HG02798 (cell line): Measurements from ENCODE around the gene PIP4K2C.
A peak's percentile ranks its signal among the peaks of the same experiment; 100 is the strongest.

ENCODE experiments used
- ATAC-seq: cut with Tn5 transposase; IDR thresholded peaks from one replicate; pipeline ENCODE4 v1.9.1; 2021; ENCODE audit warnings: mild to moderate bottlenecking; ENCODE audit not compliant: unreplicated experiment, poor library complexity

Gene PIP4K2C

DNA sequence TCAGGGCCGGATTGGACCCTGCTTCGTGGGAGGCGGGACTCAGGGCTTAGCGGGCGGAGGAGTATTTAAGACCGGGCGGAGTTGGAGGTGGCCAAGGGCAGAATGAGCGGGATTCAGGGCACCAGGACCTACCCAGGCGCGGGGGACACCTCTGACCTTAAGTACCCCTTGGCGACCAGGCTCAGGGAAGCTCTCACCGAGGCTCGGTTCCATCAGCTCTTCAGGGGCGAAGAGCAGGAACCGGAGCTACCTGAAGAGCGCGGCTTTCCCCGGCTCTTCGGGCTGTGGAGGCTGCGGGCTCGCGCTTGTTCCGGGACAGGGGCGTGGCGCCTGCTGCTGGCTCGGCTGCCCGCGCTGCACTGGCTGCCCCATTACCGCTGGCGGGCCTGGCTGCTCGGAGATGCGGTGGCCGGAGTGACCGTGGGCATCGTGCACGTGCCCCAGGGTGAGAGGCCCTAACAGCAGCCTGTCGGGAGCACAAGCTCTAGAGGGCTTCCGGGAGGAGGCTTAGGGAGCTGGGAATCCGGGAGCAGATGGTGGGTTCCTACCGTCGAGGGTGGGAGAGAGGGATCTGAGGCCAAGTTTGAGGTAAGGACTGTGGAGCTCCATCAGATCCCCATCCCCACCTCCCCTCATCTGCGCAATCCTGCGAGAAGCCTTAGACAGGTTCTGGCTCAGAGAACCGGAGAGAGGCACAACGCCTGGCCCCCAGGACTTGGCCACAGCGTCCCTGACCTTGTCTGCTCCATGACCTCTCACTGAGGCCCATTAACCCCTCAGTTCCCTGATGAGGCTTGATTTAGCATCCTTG, 28.6 kb downstream of the PIP4K2C start:
- no peak for ATAC-seq

- no peak for ATAC-seq
Measured at GRCh38 chr12:57620245-57620935, 29.4 kb downstream of the PIP4K2C start.

DNA sequence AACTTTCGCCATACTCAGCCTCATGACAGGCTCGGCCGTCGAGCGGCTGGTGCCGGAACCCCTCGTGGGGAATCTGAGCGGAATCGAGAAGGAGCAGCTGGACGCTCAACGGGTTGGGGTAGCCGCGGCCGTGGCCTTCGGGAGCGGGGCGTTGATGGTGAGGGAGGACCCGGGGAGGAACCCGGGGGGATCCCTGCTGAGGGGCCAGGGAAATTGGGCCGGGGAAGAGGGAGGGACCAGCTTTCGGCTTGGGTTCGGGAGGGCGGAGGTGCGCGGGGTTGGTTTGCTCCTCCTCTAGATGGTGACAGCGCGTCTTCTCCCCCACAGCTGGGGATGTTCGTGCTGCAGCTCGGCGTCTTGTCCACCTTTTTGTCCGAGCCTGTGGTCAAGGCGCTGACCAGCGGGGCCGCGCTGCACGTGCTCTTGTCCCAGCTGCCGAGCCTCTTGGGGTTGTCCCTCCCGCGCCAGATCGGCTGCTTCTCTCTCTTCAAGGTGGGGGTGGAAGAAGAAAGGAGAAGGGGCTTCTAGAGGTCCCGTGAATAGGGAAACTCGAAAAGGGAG, 30.0 kb downstream of the PIP4K2C start:
- no peak for ATAC-seq

DNA sequence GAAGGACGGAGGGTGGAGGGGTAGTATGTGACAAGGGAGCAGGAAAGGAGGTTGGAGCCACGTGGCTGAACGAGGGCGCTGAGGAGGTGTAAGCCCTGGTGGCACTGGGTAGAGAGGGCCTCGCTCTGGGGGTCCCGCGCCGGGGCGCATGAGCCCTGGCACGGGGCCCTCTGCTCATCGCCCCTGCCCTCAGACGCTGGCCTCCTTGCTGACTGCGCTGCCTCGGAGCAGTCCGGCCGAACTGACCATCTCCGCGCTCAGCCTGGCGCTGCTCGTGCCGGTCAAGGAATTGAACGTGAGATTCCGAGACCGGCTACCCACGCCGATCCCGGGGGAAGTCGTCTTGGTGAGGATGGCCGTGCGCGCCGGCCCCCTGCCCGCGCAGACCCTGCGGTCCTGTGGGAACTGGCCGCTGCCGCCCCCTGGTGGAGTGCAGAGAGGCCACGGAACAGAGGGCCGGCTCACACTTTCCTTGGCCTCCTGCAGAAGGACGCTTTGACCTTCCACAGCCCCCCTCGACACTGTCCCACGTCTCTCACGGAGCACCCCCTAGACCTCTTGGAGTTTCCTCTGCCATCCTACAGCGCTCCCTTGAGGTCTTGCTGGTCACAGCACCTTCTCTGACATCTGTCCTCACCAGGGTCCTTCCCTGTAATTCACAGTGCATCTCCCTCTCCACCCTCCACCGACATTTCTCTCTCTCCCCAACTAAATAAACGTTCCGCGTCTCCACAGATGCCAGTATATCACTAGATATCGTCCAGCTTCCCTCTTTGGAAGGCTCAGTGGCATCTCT, 30.7 kb downstream of the PIP4K2C start:
- peak; percentile 62 for ATAC-seq

DNA sequence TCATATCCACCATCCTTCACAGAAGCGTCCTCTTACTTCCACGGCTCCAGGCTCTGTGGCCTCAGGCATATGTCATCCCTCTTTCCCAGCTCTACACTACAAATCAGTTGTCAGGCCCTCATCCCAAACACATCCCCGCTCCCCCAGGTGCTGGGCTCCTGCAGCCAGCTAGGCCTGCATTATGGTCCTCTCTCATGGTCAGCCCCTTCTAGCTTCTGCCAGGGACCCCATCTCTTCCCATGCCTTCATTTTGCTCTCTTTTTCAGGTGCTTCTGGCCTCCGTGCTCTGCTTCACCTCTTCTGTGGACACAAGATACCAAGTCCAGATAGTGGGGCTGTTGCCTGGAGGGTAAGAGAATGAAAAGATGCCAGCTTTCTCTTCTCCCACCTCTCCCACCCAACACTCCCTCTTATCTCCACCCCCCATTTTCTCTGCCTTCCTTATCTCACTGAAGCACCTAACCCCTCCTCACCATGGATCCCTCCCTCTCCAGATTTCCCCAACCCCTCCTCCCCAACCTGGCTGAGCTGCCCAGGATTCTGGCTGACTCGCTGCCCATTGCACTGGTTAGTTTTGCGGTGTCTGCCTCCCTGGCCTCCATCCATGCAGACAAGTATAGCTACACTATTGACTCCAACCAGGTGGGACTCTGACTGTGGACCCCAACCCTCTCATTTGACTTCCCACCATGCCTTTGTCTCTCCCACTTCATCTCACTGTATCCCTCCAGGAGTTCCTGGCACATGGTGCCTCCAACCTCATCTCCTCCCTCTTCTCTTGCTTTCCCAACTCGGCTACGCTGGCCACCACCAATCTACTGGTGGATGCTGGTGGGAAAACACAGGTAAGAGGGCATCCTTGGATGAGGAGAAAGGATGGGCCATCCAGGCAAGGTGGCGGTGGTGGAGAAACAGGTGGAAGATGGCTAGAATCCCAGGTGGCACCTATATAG, 31.6 kb downstream of the PIP4K2C start:
- ATAC-seq, result no peak

DNA sequence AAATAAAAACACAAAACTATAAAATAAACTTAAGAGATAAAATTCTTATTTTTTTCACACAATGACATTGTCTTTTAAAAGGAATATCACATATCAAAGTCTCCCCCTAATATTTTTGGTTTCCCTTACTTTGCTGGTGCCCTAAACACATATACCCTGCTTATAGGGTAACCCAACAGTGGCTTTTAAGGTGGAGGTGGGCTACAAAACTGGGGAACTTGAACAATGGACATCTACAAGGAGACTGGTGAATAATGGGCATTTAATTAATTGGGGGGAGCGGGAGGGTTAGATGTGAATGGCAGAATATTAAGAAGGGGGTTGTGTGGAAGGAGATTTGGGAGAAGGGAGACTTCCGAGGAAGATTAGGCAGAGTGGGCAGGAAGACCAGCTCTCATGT, 32.4 kb downstream of the PIP4K2C start:
- ATAC-seq, result no peak

DNA sequence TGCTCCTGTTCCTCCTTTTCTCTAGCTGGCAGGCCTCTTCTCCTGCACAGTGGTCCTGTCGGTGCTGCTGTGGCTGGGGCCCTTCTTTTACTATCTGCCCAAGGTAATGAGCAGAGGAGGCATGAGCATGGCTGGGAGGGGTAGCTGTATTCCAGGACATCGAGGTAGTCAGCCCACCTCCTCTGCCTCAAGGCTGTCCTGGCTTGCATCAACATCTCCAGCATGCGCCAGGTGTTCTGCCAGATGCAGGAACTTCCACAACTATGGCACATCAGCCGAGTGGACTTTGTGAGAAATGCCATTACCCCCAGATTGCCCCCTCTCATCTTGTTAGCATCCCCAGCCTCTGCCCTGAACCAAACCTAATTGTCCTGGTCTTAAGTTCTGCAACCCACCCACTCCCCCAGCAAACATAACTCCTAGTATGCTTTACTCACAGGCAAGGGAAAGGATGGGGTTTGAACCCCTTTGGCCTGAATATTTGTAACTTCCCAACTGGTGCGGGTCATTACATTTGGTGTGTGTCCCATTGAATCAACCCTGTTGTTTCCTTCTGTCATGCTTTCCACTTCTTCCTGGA, 32.9 kb downstream of the PIP4K2C start:
- no peak for ATAC-seq

GRCh38 chr12:57624441-57625220, 33.6 kb downstream of the PIP4K2C start:
- no peak for ATAC-seq

DNA sequence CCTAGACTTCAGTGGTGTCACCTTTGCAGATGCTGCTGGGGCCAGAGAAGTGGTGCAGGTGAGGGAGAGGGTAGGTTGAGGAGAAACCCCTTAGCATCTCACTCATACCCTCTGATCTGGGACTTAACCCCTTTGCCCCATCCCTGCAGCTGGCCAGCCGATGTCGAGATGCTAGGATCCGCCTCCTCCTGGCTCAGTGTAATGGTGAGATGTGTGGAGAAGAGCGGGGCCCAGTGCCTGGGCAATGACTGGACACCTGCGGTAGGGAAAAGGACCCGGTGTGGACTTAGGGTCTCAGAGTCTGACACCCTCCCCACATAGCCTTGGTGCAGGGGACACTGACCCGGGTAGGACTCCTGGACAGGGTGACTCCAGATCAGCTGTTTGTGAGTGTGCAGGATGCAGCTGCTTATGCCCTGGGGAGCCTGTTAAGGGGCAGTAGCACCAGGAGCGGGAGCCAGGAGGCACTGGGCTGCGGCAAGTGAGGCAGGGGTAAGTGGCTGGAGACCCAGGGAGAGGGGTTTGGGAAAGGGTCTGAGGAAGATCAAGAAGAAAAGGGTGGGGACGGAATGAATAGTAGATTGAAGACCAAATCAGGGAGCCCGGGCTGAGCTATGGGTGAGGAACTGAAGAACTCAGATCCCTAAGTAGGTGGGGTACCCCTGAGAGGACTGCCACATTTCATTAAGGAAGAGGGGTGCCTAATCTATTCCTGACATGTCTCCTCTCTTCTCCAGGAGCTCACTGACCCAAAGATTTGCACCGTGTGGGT, 34.5 kb downstream of the PIP4K2C start:
- ATAC-seq, result no peak

DNA sequence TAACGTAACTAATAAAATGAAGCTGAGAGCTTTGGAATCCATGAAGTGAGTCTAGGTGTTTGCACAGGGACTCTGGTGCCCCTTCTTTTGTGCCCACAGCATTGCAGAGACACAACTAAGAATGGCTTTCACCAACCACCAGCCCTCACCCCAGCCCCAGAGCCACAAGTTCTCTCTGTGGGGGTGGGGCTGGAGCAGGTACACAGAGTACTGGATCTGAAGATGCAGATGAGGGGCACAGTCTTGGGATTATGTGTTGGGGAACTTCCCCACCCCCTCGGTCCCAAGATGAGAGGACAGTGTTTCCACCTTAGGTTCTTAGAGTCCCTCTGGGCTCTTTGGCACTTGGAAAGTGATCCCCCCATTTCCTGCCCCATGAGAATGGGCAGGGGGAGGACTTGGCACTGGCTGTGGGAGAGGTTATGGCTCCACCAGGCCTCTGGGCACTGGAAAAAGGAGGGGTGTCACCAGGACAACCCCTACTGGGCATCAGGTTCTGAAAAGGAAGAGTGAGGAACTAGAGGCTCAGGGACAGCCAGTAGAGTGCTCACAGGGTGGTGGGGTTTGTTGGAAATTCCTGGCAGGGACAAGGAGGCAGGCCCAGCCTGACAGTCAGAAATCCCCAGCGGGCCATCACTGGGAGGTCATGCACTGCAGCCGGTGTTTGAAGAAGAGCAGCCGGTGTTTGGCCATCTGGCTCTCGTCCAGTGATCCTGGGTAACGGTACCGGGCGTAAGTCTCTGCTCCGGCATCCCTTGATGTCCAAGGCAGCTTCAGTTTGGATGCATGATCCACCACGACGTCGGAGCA, 35.3 kb downstream of the PIP4K2C start:
- ATAC-seq, result no peak

DNA sequence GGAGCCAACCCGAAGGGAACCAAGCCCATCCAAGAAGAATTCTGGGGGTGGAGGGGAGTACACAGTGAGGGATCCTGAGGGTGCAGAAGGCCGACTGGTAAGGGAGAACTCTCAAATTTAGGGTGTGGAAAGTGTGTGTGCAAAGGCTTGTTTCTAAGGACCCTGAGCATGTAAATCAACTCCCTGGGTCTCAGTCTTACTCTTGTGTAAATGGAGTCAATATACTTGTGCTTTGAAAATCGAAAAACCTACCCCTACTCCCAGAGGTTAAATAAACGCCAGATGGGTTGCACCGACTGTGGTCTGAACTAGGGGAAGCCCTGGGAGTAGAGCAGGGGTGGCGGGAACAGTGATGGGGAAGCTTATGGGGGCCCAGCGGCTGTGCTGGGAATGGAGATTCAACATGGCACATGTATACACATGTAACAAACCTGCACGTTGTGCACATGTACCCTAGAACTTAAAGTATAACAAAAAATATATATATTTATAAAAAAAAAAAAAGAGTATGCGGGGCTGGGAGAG, 36.0 kb downstream of the PIP4K2C start:
- no peak for ATAC-seq

- ATAC-seq, result no peak
Measured at GRCh38 chr12:57627501-57628279, 36.7 kb downstream of the PIP4K2C start.

- no peak for ATAC-seq
Measured at GRCh38 chr12:57628280-57629191, 37.5 kb downstream of the PIP4K2C start.

GRCh38 chr12:57629897-57630471, 39.0 kb downstream of the PIP4K2C start:
- ATAC-seq, result no peak
